Right renal cortex interstitium (tissue), 3 donors: Measurements from ENCODE around the gene NRF1. TPM values are rescaled to one million over a fixed set of nuclear protein-coding genes. Genes with fewer than 3 reads are reported as not detected.
"Not testable (repeated sequence)": the region's sequence is repeated elsewhere in the genome, so short reads cannot be mapped to it uniquely, and the experiment has no call there.

ENCODE experiments used
- DNase-seq, 3 donors: peaks; one replicate each; pipeline ENCODE4 v3.0.0-alpha.2; 2013; ENCODE audit warnings: low read depth in 3 of 3, low spot score in 2 of 3
- polyA plus RNA-seq, 3 donors: library from polyadenylated mRNA; unstranded; fragments of 120-200 nt; gene quantifications; one replicate each; pipeline ENCODE4 v1.2.1, GENCODE V29; 2013; ENCODE audit not compliant: insufficient read length in 3 of 3

The NRF1 gene
- polyA plus RNA-seq, 3 donors = 21.0 to 21.4 (median 21.1) TPM

DNA sequence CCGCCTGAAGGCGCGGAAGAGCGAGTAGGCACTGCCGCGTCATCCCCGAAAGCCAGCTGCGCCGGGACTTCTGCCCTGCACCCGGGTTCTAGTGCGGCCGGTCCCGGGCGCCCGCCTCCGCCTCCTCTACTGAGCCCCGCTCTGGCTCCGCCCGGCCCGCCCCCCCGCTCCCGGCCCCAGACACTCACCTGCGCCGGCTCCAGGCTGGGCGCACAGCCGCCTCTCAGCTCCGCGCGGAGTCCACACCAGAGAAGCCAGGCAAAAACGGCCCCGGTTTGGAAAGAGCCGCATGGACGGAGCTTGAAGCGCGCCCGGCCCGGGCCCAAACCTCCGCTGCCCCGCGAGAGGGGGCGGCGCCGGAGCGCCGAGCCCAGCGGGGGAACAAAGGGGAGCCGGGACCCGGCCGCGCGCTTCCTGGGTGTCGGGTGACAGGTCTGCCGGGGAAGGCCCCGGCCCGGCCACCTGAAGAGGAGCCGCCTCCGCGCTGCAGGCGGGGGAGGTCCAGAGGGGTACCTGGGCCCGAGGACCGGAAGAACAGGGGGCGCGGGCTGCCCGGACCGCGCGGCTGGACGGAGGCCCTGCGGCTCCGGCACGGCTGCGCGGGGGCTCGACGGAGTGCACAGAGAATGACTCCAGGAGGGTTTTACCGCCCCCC lies 168.2 kb downstream of the NRF1 start:
- no peak for DNase-seq

DNA sequence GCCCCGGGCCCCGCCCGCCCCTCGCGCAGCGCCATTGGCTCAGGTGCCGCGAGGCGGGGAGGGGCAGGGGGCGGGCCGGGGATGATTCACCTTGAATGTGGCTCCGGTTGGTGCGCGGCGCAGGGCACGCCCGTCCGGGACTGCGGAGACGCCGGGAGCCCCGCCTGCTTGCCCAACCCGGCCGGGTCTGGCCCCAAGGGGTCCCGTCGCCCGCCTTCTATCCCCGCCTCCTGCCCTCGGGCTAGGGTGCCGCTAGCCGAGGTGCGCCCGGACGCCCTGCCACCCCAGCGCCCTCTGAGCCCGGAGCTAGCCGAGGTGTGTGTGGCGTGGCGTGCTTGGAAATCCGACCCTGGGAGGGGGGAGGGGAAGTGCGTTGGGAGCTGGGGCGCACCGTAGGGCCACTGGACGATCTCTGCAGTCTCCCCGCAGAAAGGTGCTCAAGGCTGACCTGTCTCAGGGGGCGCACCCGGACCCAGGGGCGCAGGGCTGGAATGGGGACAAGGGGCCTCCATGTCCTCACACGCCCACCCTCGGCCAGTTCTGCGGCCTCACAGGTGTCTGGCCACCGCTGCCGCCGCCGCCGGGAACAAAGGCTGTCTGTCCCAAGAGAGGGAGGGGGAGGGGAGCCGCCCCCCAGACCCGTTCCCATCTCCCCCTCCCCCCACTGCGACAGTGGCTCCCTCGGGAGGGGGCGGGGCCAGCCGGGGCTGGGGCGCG lies 168.9 kb downstream of the NRF1 start:
- DNase-seq = no peak

DNA sequence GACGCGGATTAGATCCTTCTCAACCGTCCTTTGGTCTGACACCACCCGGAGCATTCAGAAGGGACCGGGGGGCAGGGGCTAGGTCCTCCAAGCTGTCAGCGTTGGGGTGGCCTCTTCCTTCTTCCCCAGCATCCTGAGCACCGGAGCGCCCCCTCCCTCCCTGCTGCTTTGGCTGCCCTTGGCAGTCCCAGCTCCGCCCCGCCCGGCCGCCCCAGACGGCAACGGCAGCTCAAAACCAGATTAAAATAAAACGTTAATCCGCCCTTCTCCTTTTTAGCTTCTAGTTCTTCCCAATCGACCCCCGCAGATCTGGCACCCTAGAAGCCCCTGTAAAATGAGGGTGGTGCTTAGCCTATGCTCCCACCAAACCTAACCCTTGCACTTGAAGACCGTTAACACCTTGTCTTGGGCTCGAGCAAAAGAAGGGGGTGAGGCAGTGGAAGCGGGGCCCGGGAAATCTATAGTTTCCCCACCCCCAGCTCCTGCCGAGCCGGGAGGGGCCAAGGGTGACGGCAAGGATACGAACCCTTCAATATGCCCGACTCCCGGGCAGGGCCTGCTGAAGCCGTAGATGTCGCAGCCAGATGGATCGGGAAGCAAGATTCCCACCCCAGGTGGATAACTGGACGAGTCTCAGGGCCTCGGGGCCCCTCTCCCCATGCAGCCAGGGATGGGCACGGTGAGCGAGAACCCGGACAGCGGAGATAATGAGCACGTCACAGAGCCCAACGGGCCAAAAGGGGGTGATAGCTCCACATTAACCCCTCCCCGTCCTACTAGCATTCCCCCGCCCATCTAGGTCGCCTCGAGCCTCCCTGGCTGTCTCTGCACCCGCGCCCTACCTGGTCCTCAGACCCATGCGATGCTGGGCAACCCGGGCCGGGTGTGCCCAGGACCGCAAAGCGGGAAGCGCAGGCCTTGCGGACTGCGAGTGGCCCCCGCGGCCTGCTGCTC lies 169.7 kb downstream of the NRF1 start:
- DNase-seq = no peak

DNA sequence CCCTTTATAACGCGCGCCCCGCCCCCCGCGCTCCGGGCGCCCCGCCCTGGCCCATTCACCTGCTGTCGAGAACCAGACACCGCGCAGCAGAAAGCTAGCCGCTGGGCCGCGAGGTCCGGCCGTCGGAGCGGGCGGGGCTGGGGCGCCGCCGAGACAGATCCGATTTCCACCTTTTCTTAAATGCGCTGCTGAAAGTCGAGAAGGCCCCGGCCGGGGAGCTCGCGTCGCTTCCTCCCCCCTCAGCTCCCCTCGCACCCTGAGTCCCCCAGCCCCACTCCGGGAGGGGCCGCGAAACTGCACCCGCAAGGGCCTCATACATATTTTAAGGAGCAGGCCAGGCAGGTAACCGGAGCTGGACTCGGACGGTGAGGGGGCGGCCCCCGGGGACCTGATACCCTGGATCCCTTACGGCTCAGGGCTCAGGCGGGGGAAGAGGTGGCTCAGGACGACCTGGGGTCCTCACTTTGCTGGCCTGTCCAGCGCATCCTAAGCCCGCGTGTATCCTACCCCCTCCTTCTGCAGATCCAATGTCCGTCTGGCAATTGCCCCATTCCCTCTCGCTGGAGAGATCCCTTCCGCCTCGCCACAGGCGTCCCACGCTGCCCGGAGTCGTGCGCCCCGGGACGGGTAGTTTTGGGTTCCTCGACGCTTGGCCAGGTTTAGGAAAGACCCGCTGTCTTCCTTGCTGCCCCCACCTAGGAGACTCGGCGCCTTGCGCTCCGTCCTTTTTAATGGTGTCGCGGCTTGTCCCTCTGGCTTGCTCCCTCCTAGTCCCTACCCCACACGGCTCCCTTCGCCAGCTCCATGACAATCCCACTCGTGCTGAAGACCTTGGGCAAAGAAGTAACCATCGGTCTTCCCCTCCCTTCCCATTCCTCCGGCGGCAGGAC lies 170.7 kb downstream of the NRF1 start:
- no peak for DNase-seq

DNA sequence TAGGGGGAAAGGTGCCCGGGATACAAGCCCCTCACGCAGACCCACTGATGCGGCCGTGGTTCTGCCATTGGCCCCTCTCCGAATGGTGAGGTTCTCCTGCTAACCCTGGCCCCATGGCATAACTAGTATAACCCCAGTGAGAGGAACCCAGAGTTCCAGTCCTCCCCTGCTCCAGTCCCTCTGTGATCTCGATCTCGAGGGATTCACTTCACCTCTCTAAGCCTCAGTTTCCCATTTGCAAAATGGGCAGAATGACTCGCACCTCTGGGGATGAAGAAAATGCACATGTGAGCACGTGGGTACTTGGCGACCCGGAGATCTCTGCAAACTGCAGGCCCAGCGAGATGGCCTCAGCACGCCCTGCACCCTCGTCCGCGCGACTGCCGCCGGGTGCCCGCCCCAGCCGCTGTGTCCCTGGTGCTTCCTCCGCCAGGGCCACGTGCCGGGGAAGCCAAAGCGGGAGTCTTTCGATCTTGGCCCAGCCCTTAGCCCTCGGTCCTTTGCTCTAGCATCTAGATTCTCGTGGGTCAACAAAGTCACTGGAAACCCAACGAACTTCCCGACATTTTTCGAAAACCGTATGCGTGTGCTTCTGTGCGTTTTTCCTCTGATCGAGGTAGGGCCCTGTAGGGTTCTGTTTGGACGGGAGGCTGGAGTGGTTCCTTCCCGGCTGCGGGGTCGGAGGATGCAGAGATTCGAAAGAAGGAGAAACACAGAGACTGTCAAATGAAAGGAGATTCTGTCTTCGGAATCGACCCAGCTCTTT lies 171.5 kb downstream of the NRF1 start:
- DNase-seq = no peak

DNA sequence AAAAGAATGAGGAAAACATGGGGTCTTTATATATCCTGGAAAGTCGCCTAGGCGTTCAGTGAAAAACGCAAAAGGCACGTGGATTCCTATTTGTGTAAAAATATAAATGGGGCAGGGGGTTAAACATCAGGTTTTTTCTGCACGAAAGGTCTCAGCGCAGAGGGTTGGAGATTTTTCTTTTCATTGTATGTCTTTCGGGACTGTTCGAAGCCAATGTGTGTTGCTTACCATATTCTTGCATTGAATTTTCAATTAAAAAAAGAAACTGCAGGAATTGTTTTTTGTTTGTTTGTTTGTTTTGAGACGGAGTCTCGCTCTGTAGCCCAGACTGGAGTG lies 172.0 kb downstream of the NRF1 start:
- no peak for DNase-seq

DNA sequence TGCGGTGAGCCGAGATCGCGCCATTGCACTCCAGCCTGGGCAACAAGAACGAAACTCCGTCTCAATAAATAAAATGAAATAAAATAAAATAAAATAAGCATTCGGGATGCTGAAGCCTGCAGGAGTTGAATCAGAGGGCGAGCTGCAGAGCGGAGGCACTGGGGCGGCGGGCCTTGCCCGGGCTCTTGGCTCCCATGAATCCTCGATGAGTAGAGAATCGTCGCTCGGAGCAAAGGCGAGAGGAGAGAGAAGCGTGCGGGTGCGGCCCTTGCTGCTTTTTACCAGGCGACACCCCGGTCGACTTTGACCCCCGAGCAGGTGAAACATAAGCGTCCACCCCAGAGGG lies 172.9 kb downstream of the NRF1 start:
- no peak for DNase-seq

DNA sequence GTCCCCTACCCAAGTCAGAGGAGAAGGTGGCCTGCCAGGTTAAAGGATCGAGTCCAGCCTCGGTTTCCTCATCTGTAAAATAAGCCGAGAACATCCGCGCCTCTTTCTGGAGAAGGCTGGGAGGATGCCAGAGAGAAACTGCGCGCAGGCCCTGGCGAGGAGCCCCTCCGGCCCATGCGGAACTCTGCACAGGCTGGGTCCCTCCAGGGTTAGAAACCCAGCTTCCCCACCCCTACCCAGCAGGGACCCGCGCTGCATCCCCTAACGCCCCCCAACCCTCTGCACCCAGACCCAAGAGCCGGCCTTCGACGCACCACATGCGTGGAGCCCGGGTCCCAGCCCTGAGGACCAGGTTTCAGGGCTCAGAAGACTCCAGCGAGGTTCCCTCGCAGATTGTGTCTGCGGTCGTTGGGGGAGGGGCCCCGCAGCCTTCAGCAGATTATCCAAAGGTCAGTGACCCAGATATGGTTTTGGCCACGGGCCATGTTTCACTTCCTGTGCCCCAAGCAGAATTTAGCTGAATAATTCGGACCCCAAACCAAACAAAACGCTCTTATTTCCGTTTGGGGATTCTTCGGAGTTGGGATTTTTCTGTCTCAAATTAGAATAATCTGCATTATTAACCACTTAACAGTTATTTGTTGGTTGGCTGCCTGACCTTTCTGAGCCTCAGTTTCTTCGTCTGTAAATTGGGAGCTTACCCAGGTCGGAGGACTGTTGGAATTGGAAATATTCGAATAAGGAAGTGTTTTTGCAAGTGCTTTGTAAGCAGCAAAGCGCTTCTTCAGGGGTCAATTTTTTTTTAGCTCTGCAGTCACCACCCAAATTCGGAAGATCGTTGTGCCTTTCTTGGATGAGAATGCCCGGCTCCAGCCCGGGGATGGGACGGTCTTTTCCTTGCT lies 173.5 kb downstream of the NRF1 start:
- no peak for DNase-seq

DNA sequence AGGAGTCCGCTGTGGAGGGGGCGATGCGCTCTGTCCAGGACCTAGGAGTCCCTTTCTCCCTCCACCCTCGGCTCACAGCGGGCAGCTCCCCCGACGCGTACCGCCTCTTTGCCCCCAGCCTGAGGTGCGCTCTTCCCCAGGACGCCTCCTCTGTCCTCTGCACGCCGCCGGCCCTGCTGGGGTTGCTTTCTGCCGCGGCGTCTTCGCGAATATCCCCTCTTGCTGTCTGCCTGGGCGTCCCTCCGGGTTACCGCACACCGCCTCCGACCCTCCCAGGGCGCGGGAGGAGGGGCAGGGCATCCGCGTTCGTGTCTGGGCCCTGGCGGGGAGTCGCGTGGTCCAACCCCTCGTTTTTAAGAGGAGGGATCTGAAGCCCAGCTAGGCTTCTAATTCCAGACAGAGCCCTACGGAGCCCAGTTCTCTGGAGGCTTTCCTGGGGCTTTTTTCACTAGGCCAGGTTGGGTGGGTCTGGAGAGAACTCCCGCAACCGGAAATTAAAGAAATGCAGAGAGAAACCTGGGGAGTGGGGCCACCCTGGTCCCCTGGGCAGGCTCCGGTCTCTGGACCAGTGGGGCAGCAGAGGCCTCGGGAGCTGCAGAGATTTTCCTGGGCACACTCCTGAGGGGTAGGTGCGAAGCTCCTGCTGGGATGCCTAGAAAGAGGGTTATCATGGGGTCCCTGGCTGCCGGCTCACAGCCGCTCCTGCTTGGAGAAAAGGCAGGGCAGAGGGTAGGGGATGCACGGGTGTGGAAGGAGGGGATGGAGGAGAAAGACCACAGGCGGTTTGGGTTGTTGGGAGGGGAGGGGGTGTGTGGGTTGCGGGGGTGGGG lies 174.4 kb downstream of the NRF1 start:
- DNase-seq = no peak

DNA sequence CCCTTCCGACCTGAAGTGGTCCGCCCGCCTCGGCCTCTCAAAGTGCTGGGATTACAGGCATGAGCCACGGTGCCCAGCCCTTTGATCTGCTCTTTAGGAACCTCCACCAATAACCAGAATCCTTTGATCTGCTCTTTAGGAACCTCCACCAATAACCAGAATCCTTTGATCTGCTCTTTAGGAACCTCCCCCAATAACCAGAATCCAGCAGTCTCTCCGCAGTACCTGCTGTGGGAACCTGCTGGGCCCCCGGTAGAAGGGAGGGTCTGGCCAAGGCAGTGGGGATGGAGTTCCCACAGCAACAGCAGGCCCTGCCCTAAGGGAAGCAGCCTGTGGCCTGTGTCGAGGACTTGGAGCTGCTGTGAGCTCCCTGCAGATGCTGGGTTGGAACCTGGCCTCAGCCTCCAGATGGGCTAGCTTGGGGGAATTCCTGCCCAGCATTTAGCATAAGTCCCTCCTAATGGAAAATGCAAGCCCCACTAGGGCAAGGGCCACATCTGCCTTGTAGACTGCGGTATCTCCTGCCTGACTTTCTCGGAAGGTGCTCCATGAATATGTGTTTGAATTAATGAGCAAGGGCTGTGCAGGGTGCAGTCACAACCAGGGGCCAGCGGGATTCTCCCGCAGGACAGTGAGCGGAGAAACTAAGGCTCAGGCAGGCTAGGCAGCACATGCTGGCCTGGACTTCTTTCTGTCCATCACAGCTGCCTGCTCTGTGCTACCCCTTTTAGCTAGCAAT lies 175.5 kb downstream of the NRF1 start:
- DNase-seq = no peak

DNA sequence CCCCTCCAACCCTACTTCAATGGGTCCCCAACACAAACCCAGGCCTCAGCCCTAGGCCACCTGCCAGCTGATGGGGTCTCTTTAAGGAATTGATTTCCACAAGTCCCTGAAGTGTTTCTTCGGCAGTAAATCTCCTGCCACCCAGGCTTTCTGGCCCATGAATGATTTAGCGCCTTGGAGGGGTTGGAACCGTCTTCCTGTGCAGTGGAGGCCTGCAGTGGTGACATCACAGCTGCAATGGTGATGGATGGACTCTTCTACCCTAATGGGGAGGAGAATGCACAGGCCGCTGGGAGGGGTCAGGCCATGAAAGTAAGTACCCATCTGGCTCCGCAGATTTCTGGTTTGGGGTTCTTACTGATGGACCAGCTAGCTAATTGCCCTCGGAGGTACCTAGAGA lies 177.5 kb downstream of the NRF1 start:
- no peak for DNase-seq

DNA sequence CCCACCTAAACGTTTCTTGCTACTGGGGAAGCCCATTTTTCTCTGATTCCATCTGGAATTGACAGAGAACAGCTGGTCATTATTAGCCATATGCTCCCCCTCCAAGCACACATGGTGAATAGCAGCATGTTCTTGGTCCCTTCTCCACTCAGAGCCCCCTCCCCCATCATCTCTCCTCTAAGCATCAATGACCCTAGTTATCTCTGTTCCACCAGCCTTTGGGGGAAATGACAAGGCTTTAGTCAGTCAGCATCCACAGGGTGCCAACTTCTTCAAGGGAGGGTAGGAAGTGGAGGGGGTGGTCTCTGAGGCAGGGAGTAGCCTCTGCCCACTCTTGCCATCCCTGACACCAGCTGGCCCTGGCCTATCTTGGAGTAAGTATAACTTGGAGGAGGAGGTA lies 178.1 kb downstream of the NRF1 start:
- DNase-seq = no peak

DNA sequence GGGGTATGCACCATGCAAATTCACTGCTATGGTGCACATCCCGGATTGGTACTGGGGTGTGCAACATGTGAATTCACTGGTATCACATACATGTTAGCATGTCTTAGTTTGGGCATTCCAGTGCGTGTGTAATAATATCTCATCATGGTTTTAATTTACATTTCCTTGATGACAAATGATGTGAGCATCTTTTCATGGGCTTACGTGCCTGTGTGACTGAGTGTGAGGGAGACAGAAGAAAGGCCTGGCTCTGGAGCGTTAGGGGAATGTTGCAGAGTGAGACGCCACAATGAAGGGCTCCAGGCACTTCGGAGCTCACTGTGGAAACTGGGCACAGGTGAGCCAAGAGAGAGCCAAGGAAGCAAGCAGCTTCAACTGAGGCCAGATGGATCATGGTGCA lies 178.6 kb downstream of the NRF1 start:
- no peak for DNase-seq

DNA sequence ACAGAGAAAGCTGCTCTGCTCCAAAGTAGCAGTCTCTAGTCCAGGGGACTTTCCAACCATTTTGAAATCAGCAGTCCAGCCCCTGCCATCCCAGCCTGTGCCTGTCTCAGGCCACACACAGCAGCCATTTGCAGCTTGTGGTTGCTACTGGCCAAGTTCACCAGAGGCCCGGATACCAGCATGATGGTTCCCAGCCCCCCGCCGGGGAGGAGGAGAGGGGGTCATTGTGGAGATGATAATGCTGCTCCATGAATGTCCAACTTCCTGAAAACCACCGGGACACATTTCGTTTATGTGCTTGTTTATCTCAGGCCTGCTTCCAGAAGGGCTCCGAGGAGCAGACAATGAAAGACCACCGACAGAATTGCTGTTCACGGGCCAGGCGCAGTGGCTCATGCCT lies 181.2 kb downstream of the NRF1 start:
- no peak for DNase-seq

DNA sequence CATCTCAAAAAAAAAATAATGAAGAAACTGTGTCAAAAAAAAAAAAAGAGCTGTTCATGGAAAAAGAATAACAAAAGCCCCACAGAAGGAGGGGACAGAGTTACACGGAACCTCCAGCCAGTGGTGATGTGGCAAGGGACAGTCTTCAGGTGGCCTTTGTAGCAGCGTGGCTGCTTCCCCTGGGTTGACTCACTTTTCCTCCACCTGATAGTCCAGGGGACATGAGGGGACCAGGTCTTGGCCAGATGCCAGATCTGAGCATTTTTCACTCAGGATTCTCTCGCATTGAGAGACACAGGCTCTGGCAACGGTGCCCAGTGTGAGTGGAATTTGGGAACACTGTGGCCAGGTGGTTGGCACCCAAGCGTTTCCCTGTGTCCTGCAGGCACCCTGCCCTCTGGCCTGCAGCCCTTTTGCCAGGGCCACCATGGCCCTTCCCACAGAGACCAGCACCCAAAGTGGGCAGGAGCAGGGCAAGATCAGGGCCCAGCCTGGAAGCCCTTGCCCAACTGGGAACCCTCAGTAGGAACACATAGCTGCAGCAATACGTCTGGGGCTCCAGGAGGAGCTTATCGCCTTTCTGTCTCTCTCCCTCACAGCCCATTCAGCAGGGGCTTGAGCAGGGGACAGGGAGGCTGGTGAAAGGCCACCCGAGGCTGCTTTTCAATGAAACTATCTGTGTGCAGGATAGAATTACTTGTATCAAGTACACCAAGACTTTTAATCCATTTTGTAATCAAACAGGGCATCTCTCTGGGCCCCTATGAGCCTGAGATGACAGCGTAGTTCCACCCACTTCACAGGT lies 182.2 kb downstream of the NRF1 start:
- DNase-seq = no peak

DNA sequence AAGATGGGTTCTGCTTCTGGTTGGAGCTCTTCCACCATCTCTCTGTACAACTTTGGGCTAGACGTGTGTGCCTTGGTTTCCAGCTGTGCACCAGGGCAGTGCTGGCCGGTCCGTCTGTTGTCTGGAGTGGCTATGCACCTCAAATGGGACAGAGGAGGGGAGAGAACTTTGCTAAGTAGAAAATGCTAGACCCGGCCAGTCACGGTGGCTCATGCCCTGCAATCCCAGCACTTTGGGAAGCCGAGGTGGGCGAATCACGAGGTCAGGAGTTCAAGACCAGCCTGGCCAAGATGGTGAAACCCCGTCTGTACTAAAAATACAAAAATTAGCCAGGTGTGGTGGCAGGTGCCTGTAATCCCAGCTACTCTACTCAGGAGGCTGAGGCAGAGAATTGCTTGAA lies 182.9 kb downstream of the NRF1 start:
- DNase-seq = not testable (repeated sequence)
